ENCODE results near the gene SREBF1.

SREBF1 gene

DNA sequence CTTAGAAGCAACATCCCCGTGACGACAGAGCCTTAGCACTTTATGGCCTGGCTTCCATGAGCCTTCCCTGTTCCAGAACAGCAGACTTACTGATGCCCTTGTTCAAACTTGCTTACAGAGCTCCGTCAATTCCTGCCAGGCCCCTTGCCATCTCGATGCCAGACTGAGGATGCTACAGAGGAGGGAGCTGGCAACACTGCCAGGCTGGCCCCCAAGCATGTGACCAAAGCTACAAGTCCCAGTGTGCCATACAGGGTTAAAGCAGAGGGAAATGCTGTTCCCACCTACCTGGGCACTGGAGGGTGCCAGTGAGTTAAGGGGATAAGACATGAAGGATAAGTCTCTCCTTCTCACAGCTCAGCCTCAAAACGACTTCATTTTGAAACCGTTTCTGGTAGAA is 33.5 kb upstream of the SREBF1 start:
- Mint-ChIP-seq H3K27ac (no peak overlapping the region), H3K4me1 (no peaks in the 10 kb centered on the region), H3K4me3 (no peak overlapping the region), H3K27me3 (no peaks in the 10 kb centered on the region), H3K36me3 (peaks cover 6% of the 10 kb centered on the region), H3K9me3 (no peaks in the 10 kb centered on the region)
- DNase-seq (ENCODE audit: low spot score in 2 of 2) (no peak), ATAC-seq (ENCODE audit: low read depth) (no peak)

DNA sequence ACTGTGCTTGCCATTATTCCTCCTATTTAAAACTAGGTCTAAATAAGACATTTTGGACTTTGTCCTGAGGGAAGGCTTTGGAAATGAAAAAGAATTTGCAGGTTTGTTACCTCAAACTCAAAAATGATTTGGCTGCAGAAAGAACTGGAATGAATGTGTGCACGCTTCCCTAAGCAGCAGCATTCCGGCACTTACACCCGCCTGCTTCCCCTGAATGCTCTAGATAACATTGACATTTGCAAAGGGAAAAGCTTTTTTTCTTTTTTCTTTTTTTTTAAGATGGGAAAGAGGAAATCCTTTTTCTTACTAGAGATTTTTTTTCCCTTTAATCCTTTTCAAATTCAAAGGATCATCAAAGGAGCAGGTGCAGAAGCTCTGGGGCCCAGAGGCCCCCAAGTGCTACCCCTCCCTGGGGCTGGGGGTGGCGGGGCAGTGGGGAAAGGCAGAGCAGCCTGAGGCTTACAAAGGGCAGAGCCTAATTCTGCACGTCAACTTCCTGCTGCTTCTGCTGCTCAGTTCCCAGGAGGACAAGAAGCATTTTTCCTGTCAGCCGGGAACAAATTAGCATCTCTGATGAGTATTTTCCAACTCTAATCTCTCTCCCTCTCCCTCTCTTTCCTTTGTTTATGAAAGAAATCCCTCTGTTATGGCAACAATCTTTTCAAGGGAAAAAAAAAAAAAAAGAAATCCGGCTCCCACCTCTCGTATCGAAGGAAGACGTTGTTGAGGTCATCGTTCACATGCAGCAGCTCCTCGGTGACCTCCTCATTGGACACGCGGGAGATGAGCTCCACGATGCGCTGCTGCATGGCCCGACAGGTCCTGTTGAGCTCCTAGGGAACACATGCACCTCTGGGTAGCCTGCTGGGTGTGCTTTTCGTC is 32.1 kb upstream of the SREBF1 start:
- no peak for ATAC-seq (ENCODE audit: low read depth)
- no peak overlapping the region for H3K27ac Mint-ChIP-seq
- no peaks in the 10 kb centered on the region for H3K4me1 Mint-ChIP-seq
- H3K9me3 Mint-ChIP-seq, result no peaks in the 10 kb centered on the region
- no peak overlapping the region for H3K4me3 Mint-ChIP-seq
- DNase-seq (ENCODE audit: low spot score in 2 of 2), result no peak
- H3K27me3 Mint-ChIP-seq, result no peaks in the 10 kb centered on the region
- peaks cover 6% of the 10 kb centered on the region for H3K36me3 Mint-ChIP-seq

DNA sequence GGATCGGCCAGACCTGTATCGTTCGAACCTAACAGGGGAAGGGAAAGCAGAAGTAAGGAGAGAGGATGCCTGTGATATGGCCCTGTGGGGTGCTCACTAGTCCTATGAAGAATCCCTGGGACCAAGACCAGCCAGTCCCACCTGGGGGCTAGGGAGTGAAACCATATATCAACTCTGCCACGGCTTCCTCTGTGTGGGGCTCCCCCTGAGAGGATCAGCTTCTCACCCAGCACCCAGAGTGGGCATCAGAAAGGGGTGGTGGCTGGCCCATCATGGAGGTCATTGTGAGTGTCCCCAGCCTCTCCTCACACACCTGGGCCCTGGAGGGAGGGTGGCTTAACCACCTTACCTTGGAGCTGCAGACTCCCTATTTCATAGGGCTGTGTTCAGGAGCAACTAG is 30.1 kb upstream of the SREBF1 start:
- Mint-ChIP-seq H3K4me3 (no peak overlapping the region), H3K9me3 (no peaks in the 10 kb centered on the region), H3K4me1 (no peaks in the 10 kb centered on the region), H3K27me3 (no peaks in the 10 kb centered on the region), H3K27ac (no peak overlapping the region), H3K36me3 (peaks cover 6% of the 10 kb centered on the region)
- no peak for DNase-seq (ENCODE audit: low spot score in 2 of 2)
- ATAC-seq (ENCODE audit: low read depth), result no peak

DNA sequence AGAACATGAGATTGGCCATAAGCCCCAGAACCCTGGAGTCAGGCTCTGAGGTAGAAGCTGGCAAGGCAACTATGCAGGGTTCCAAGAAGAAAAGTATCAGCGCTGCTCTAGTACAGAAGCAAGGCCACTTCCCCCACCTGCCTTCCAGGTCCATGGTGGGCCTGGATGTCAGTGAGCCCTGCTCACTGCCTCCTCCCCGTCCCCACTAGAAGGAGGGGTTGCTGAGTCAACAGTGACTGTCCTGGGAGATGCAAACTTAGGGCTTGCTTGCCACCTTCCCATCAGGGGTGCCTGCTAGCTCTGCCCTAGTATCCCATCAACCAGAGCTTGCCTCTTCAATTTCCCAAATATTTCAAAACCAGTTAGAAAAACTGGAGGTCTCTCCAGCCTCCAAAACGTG is 29.6 kb upstream of the SREBF1 start:
- DNase-seq (ENCODE audit: low spot score in 2 of 2) (no peak), ATAC-seq (ENCODE audit: low read depth) (no peak)
- peaks cover 6% of the 10 kb centered on the region for H3K36me3 Mint-ChIP-seq
- H3K4me1 Mint-ChIP-seq, result no peaks in the 10 kb centered on the region
- no peak overlapping the region for H3K4me3 Mint-ChIP-seq
- no peak overlapping the region for H3K27ac Mint-ChIP-seq
- no peaks in the 10 kb centered on the region for H3K9me3 Mint-ChIP-seq
- H3K27me3 Mint-ChIP-seq, result no peaks in the 10 kb centered on the region

DNA sequence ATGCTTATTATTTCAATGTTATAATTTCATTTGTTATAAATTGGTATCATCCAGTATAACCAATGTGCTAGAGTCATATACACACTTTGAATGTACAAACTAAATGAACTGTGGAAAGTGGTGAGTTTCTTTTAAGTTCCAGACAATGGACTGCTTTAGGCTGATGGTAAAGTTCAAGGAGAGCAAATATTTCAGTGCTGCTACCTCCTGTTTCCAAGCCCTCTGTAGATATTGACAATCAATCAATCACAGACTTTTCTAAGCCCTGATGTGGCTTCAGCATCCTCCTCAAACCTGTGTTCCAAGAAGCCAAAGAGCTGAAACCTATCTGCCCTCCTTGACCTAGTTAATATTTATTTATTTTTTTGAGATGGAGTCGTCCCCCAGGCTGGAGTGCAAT is 28.2 kb upstream of the SREBF1 start:
- Mint-ChIP-seq H3K4me3 (no peak overlapping the region), H3K27ac (no peak overlapping the region), H3K9me3 (no peaks in the 10 kb centered on the region), H3K27me3 (no peaks in the 10 kb centered on the region), H3K36me3 (peaks cover 6% of the 10 kb centered on the region), H3K4me1 (no peaks in the 10 kb centered on the region)
- no peak for ATAC-seq (ENCODE audit: low read depth)
- DNase-seq (ENCODE audit: low spot score in 2 of 2), result no peak

DNA sequence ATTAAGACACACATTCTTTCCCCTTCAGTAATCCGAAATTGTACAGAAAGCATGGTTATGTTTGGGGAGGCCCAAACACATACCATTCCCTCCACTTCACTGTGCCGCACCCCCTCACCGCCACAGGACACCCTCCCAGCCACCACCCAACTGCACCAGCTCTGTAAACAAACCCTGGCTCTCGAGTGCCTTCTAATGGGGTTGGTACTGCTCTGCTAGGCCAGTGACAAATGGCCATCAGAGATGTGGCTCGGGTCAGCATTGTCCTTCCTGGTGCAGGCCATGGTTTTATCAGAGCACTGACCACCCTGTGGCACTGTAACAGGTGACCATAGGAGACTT is 24.0 kb upstream of the SREBF1 start:
- Mint-ChIP-seq H3K4me1 (no peaks in the 10 kb centered on the region), H3K4me3 (no peak overlapping the region), H3K36me3 (no peaks in the 10 kb centered on the region), H3K27ac (no peak overlapping the region), H3K9me3 (no peaks in the 10 kb centered on the region), H3K27me3 (no peaks in the 10 kb centered on the region)
- no peak for DNase-seq (ENCODE audit: low spot score in 2 of 2)
- no peak for ATAC-seq (ENCODE audit: low read depth)

DNA sequence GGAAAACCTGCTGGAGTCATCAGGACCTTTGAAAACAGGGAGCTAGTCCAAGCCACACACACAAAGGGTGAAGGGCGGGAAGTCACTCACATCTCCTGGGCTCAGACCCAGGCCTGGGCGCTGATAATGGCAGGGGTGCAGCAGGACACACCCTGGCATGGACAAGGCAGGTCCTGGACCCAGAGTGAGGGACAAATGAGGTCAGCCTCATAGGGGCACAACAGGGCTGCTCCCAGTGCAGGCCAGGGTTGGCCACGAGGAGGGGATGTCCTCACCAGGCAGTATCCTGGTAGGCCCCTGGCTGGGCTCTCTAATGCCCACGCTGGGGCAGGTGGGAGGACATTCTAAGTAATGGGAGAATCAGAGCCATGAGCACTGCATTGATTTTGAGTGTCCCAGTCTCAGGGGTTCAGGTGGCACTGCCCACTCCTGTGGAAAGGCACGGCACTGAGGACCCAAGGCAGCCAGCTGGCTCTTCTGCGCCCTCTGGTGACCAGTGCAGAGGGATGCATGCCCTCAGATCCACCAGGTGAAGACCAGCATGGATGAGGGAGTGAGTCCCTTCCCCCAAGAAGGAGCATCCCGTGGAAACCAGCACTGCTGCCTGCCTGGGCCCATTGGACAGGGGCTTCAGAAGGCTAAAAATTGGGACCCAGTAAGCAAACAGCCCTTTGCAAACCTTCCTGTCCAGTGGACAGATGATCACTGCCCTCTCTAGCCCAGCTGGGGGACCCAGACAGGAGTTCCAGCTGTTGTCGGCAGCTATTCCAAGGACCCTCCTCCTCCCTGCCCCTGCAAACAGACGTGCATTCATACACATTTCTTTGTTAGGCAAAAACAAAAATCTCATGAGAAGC is 23.4 kb upstream of the SREBF1 start:
- no peaks in the 10 kb centered on the region for H3K27me3 Mint-ChIP-seq
- DNase-seq (ENCODE audit: low spot score in 2 of 2) (peak; percentile 71 to 79), ATAC-seq (ENCODE audit: low read depth) (peak; percentile 98)
- no peaks in the 10 kb centered on the region for H3K4me1 Mint-ChIP-seq
- no peaks in the 10 kb centered on the region for H3K36me3 Mint-ChIP-seq
- no peaks in the 10 kb centered on the region for H3K9me3 Mint-ChIP-seq
- H3K27ac Mint-ChIP-seq, result no peak overlapping the region
- no peak overlapping the region for H3K4me3 Mint-ChIP-seq

DNA sequence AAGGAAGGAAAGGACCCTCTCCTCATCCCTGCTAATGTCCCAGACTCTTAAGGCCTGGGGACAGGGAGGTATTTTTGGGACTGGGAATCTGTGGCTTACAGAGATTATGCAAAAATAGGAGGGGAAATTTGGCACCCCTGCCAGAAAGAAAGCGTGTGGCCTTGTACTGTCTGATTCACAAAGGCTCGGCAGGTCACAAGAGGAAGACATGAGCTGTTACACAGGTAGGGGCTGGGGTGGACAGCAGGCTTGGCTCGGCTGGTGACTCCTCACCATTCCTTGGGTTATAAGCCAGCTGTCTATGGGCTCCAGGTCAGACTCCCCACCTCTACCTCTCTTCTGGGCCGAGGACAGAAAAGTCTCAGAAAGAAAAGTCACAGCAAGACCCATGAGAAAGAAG is 20.7 kb upstream of the SREBF1 start:
- DNase-seq (ENCODE audit: low spot score in 2 of 2), result no peak
- Mint-ChIP-seq H3K36me3 (no peaks in the 10 kb centered on the region), H3K27ac (no peak overlapping the region), H3K27me3 (no peaks in the 10 kb centered on the region), H3K4me1 (no peaks in the 10 kb centered on the region), H3K9me3 (no peaks in the 10 kb centered on the region), H3K4me3 (no peak overlapping the region)
- ATAC-seq (ENCODE audit: low read depth), result no peak

DNA sequence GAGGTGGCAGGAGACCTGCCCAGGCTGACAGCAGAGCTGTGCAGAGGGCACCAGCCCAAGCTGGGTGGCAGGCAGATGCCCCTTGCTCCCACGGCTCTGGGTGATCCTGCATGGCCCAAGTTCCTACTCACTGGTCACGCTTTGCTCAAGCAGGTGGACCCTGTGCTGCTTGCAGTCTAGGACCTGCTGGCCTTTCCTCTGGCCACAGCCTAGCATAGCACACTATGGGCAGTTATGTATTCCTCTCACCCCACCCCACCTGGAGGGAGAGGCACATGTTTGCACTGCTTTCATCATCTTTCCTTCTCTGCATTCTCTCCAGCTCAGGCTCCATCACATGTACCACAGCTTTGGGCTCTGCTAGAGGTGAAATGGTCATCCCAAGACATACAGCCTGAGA is 19.6 kb upstream of the SREBF1 start:
- H3K27ac Mint-ChIP-seq, result no peak overlapping the region
- no peaks in the 10 kb centered on the region for H3K27me3 Mint-ChIP-seq
- DNase-seq (ENCODE audit: low spot score in 2 of 2), result no peak
- H3K9me3 Mint-ChIP-seq, result no peaks in the 10 kb centered on the region
- H3K36me3 Mint-ChIP-seq, result no peaks in the 10 kb centered on the region
- no peak overlapping the region for H3K4me3 Mint-ChIP-seq
- ATAC-seq (ENCODE audit: low read depth), result no peak
- H3K4me1 Mint-ChIP-seq, result no peaks in the 10 kb centered on the region

DNA sequence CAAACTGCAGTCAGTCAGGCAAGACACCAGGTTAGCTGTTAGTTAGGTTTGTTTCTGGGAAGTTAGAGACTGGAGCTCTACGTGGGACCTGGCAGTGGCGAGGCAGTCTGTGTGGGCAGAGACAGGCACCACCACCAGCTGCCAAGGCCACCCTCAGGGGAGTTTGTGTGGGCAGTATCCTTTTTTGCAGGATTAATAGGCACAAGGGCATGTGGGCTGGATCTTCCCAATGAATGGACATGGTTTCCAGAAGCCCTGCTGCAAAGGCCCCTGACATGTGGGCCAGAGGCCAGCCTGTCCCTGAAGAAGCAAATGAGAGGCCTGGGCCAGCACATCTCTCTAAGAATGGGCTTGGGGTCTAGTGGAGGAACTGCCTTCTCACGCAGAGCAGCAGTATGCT is 19.2 kb upstream of the SREBF1 start:
- no peak overlapping the region for H3K27ac Mint-ChIP-seq
- no peaks in the 10 kb centered on the region for H3K4me1 Mint-ChIP-seq

DNA sequence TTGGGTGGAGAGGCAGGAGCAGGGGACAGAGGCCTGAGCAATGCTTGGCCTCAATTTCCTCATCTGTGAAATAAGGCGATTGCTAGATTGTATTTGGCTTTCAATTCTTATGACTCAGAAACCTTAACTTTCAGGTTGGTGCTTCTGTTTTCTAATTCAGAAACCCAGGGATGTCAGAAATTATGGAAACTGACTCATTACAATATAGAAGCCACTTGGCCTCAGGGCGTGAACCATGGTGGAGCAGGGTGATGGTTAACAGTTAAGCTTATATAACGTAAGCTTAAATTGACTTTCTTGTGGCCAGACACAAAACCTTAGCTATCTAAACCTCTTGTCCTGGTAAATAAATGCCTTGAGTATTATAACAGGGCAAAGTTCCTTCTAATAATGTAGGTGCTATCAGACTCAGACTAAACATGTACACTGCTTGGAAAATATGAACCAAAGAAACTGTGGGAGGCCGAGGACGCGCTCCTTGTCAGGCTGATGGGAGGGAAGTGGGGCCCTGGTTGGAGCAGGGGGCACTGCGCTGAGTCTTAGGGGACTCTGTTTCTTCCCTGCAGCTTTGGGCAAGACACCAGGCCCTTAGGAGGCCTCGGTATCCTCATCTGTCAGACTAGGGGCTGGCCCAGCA is 17.1 kb upstream of the SREBF1 start:
- Mint-ChIP-seq H3K27ac (no peak overlapping the region), H3K9me3 (no peaks in the 10 kb centered on the region), H3K4me3 (no peak overlapping the region), H3K4me1 (peaks cover 2% of the 10 kb centered on the region), H3K27me3 (no peaks in the 10 kb centered on the region), H3K36me3 (no peaks in the 10 kb centered on the region)
- no peak for DNase-seq (ENCODE audit: low spot score in 2 of 2)
- ATAC-seq (ENCODE audit: low read depth), result no peak

More for the DNA sequence above, 19.2 kb upstream of the SREBF1 start:
- ATAC-seq (ENCODE audit: low read depth) (no peak), DNase-seq (ENCODE audit: low spot score in 2 of 2) (no peak)
- Mint-ChIP-seq H3K9me3 (no peaks in the 10 kb centered on the region), H3K36me3 (no peaks in the 10 kb centered on the region), H3K27me3 (no peaks in the 10 kb centered on the region), H3K4me3 (no peak overlapping the region)

DNA sequence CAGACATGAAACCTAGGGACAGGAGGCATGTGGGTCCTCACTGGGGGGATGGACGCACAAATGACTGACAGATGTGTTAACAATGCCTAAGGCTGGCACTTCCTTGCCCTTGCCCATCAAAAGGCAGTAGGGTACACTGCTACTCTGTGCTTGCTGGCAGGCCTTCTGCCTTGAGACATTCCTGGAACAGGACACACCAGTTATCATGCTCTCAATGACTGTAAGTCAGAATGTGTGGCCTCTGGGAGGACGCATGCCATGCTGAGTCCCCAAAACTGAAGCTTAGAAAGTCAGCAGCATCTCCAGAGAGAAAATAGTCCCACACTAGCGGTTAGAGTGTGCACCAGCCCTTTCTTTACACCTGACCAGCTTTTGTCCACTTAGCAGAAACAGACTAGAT is 16.1 kb upstream of the SREBF1 start:
- Mint-ChIP-seq H3K27ac (no peak overlapping the region), H3K4me3 (no peak overlapping the region), H3K4me1 (peaks cover 2% of the 10 kb centered on the region), H3K9me3 (no peaks in the 10 kb centered on the region), H3K27me3 (no peaks in the 10 kb centered on the region), H3K36me3 (no peaks in the 10 kb centered on the region)
- no peak for ATAC-seq (ENCODE audit: low read depth)
- no peak for DNase-seq (ENCODE audit: low spot score in 2 of 2)

DNA sequence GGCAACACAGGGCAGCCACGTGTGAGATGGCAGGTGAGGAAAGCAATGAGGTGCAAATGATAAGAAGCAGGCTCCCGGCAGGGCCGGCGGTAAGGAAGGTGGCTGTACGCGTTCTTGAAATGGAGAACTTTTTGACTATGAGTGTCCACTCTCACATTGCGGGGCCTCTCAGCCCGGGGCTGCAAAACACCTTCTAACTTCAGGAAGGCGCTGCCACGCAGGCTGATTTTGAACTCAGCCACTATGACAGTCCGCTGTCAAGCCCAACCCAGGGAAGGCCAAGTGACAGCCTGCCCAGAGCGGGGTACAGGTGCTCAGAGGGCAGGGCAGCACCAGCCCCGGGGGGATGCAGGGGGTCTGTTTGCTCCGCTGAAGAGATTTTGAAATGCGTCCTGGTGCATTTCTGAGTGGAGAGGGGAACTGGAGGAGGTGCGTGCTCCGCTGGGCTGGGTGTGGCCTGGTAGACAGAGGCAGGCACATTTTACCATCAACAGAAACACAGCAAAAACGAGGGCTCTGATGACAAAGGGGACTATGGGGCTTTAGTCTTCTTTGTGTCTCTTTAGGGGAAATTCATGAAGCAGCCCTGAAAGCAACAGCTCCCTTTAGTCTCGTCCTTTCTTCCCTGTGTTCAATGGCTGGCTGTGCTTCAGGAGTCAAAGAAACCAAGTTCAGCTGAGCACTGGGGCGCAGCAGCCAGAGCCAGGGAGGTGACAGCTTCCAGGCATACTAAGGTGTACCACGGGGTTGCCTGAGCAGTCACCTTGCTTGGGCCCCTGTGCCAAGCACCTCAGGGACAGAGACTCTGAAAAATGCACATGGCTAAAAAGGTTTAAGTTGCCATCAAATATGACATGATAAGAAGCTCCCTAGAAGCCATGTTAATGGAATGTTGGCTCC is 14.6 kb upstream of the SREBF1 start:
- DNase-seq (ENCODE audit: low spot score in 2 of 2), result no peak
- no peak for ATAC-seq (ENCODE audit: low read depth)
- H3K4me3 Mint-ChIP-seq, result no peak overlapping the region
- peaks cover 2% of the 10 kb centered on the region for H3K4me1 Mint-ChIP-seq
- no peaks in the 10 kb centered on the region for H3K27me3 Mint-ChIP-seq
- no peaks in the 10 kb centered on the region for H3K36me3 Mint-ChIP-seq
- no peak overlapping the region for H3K27ac Mint-ChIP-seq
- H3K9me3 Mint-ChIP-seq, result no peaks in the 10 kb centered on the region

All from memory B cell (primary cell).